GM12865 (cell line): ENCODE measurements around the gene LAMA1.
"Not testable (repeated sequence)": the region's sequence is repeated elsewhere in the genome, so short reads cannot be mapped to it uniquely, and the experiment has no call there.

Source experiments
- DNase-seq: peaks from one replicate; pipeline ENCODE4 v3.0.0; 2010; ENCODE audit warnings: low read depth
- H3K4me3 ChIP-seq: 2 replicates; pipeline ENCODE4 v1.5.1; 2011; ENCODE audit warnings: mild to moderate bottlenecking, low read depth, low read length, control low read depth
- CTCF ChIP-seq: IDR thresholded peaks from 2 replicates; pipeline ENCODE4 v1.5.1; 2011; ENCODE audit warnings: low read length, control low read depth, low read depth, inconsistent platforms; ENCODE audit not compliant: insufficient read depth; ENCODE audit errors: missing control alignments

The LAMA1 gene

GRCh38 chr18:6947338-6948030, 170.1 kb downstream of the LAMA1 start:
- no peak for DNase-seq
- no peak for TF ChIP-seq CTCF
- H3K4me3 ChIP-seq = no peak overlapping the region

GRCh38 chr18:6943143-6943542, 174.5 kb downstream of the LAMA1 start:
- H3K4me3 ChIP-seq = no peak overlapping the region
- no peak for TF ChIP-seq CTCF
- no peak for DNase-seq

- H3K4me3 ChIP-seq = no peak overlapping the region
- TF ChIP-seq CTCF = no peak
- DNase-seq = no peak
These were observed 174.9 kb downstream of the LAMA1 start for GRCh38 chr18:6942742-6943141.

- TF ChIP-seq CTCF = no peak
- no peak overlapping the region for H3K4me3 ChIP-seq
- no peak for DNase-seq
These were observed 175.6 kb downstream of the LAMA1 start for GRCh38 chr18:6941996-6942395.

GRCh38 chr18:6940451-6940850, 177.1 kb downstream of the LAMA1 start:
- no peak for TF ChIP-seq CTCF
- no peak for DNase-seq

GRCh38 chr18:6939972-6940371, 177.6 kb downstream of the LAMA1 start:
- no peak overlapping the region for H3K4me3 ChIP-seq
- TF ChIP-seq CTCF = no peak
- DNase-seq = no peak

More at GRCh38 chr18:6940451-6940850, 177.1 kb downstream of the LAMA1 start:
- no peak overlapping the region for H3K4me3 ChIP-seq

- not testable (repeated sequence) for DNase-seq, H3K4me3 ChIP-seq
These were observed 179.2 kb downstream of the LAMA1 start for GRCh38 chr18:6938403-6938802.

GRCh38 chr18:6938003-6938402, 179.6 kb downstream of the LAMA1 start:
- no peak for TF ChIP-seq CTCF
- DNase-seq = no peak
- no peak overlapping the region for H3K4me3 ChIP-seq
